Measurements from ENCODE around the gene LKAAEAR1.
"Not testable (repeated sequence)": the region's sequence is repeated elsewhere in the genome, so short reads cannot be mapped to it uniquely, and the experiment has no call there.

LKAAEAR1 gene

DNA sequence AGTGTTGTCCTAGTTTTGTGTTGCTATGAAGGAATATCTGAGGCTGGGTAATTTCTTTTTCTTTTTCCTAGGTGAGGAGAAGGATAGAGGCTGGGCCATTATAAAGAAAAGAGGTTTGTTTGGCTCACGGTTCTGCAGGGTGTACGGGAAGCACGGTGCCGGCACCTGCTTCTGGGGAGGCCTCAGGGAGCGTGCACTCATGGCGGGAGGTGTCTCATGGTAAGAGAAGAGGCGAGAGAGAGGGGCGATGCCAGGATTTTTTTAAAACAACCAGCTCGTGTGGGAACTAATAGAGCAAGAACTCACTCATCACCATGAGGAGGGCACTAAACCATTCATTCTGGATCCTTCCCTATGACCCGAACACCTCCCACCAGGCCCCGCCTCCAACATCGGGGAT, 37.4 kb upstream of the LKAAEAR1 start:
- H3K27ac ChIP-seq: no peak overlapping the region
- no peak for DNase-seq (ENCODE audit: low spot score)
- TF ChIP-seq, protein P1, sequence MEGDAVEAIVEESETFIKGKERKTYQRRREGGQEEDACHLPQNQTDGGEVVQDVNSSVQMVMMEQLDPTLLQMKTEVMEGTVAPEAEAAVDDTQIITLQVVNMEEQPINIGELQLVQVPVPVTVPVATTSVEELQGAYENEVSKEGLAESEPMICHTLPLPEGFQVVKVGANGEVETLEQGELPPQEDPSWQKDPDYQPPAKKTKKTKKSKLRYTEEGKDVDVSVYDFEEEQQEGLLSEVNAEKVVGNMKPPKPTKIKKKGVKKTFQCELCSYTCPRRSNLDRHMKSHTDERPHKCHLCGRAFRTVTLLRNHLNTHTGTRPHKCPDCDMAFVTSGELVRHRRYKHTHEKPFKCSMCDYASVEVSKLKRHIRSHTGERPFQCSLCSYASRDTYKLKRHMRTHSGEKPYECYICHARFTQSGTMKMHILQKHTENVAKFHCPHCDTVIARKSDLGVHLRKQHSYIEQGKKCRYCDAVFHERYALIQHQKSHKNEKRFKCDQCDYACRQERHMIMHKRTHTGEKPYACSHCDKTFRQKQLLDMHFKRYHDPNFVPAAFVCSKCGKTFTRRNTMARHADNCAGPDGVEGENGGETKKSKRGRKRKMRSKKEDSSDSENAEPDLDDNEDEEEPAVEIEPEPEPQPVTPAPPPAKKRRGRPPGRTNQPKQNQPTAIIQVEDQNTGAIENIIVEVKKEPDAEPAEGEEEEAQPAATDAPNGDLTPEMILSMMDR (conservative IDR thresholded peaks at IDR 0.05; ENCODE audit: low read depth): no peak
- CTCF ChIA-PET: interaction anchor here (0.6 to 4.5 kb wide), 11 partner anchors 12 to 148 kb away, joined by 3 to 59 read pairs (median 4); partner anchors contain the start of genes LKAAEAR1, OPRL1 and RGS19
- POLR2A ChIA-PET (ENCODE audit: low non-redundant PET): interaction anchor here (0.7 kb wide), 1 partner anchor 35 kb away, joined by 4 read pairs; no protein-coding TSS in a partner anchor

DNA sequence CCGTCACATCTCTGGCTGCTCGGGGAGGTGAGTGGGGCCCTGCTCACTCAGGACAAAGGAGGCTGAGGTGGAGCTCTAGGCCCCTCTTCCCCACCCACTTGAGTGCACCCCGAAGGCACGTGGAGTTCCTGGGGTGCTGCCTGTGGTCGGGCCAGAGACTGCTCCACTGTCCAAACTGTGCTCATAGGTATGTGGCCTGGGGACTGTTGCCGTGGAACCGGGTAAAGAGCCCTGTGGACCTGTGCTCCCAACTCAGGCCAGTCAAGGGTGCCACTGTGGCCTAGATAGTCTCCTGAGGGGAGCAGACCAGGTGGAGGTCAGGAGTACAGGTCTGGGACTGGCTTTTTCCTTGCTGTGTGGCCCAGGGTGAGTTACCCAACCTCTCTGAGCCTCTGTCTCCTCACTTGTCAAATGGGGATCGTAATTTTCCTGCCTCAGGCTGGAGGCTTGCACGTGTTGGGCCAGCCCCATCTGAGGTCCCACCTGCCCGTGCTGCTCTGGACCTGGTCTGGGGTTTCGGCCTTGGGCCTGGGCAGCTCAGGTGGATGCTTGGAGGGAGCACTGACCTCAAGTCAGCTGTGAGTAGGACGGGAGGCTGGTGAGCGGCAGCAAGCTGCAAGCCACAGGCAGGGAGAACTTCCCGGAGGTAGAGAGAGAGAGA, 35.6 kb upstream of the LKAAEAR1 start:
- no peak for DNase-seq (ENCODE audit: low spot score)
- no peak overlapping the region; the same call in 1 of the 2 replicates for H3K27ac ChIP-seq
- TF ChIP-seq, protein P1 (conservative IDR thresholded peaks at IDR 0.05; ENCODE audit: low read depth): no peak
- POLR2A ChIA-PET (ENCODE audit: low non-redundant PET): no interaction called here
- CTCF ChIA-PET: interaction anchor here (0.6 to 4.5 kb wide), 21 partner anchors 18 to 1468 kb away, joined by 3 to 59 read pairs (median 5); partner anchors contain the start of genes C20orf204, LKAAEAR1, OPRL1 and PRPF6

DNA sequence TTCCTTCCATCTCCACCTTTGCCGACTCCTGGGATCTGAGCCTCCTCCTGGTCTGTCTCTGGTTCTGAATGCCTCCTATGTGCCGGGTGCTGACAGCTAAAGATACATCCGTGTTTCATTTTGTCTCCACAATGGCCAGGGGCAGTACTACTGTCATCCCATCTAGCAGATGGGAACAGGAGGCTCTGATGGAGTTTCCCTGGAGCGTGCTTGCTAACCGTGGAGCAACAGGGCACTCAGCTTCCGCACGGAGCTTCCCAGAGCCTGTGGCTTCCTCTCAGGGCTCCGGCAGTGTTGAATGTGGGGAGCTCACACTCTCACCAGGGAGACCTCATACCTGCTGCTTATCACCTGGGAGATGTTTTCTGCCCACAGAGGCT, 35.1 kb upstream of the LKAAEAR1 start:
- ChIA-PET POLR2A (ENCODE audit: low non-redundant PET) (no interaction called here), CTCF (interaction anchor here (0.7 to 4.5 kb wide), 7 partner anchors 17 to 150 kb away, joined by 3 to 59 read pairs (median 6); partner anchors contain the start of genes LKAAEAR1, OPRL1, PRPF6 and RGS19)
- TF ChIP-seq, protein P1 (conservative IDR thresholded peaks at IDR 0.05; ENCODE audit: low read depth): no peak
- no peak for DNase-seq (ENCODE audit: low spot score)
- no peak overlapping the region; the same call in 1 of the 2 replicates for H3K27ac ChIP-seq

DNA sequence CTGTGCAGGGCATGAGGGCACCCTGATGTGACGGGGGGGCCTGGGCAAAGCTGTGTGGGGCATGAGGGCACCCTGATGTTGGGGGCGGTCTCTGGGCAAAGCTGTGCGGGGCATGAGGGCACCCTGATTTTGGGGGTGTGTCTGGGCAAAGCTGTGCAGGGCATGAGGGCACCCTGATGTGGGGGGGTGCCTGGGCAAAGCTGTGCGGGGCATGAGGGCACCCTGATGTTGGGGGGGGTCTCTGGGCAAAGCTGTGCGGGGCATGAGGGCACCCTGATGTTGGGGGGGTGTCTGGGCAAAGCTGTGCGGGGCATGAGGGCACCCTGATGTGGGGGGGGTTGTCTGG, 33.2 kb upstream of the LKAAEAR1 start:
- DNase-seq (ENCODE audit: low spot score); POLR2A ChIA-PET (ENCODE audit: low non-redundant PET); H3K27ac ChIP-seq: not testable (repeated sequence)
- CTCF ChIA-PET: interaction anchor here (0.7 to 1.0 kb wide), 2 partner anchors 79 to 535 kb away, joined by 3 to 4 read pairs; no protein-coding TSS in a partner anchor

DNA sequence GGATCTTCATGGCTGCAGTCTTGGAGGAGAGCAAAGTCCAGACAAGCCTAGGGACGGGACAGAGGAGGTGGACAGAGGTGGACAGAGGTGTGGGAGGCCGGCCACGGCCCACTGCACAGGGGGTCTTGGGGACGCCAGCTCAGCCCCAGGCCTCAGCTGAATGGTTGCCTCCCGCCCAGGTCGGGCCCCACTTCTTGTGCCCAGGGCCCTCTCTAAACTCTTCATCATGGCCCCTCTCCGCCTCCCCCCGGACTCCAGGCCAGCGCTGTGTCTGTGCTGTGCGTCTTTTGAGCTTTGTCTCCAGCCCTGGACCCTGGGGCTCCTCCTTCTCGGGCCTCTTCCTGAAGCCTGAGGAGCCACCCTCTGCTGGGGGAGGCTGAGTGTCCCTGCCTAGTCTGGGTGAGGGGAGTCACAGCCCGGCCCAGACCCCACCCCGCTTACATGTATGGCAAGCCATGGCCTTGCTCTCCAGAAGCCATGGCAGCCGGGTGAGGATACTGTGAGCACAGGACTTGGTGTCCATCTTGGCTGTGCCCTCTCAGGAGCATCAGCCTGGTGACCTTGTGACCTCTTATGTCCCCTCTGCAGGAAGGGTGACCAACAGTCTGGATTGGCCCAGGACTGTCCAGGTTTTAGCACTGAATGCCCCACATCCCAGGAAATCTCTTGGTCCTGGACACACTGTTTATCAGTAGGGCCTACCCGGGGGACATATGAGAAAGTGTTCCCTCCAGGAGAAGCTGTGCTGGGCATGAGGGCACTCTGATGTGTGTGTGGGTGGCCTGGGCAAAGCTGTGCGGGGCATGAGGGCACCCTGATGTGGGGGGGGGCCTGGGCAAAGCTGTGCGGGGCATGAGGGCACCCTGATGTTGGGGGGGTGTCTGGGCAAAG, 32.6 kb upstream of the LKAAEAR1 start:
- CTCF ChIA-PET: interaction anchor here (0.7 to 2.3 kb wide), 4 partner anchors 15 to 78 kb away, joined by 4 to 10 read pairs (median 4); partner anchors contain the start of gene LKAAEAR1
- POLR2A ChIA-PET (ENCODE audit: low non-redundant PET): no interaction called here
- TF ChIP-seq, protein P1 (conservative IDR thresholded peaks at IDR 0.05; ENCODE audit: low read depth): no peak
- no peak for DNase-seq (ENCODE audit: low spot score)
- no peak overlapping the region for H3K27ac ChIP-seq

DNA sequence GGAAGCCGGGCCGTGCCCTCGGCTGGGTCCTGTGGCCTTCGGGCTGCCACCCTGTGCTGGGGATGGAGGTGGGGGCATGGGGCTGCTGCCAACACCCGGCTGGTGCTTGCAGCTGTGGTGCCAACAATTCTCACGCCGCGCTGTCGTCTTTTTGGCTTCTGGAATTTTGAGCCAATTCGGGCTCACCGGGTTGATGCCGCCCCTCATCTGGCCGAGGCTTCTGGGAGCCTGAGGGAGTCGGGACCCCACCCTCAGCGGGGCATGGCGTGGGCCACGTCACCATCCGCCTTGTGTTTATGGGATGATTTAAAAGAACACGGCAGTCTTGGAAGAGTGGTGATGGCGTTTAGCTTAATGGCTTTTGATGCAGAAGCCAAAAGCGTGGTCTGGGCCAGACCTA, 31.8 kb upstream of the LKAAEAR1 start:
- DNase-seq (ENCODE audit: low spot score): no peak
- POLR2A ChIA-PET (ENCODE audit: low non-redundant PET): no interaction called here
- no peak overlapping the region for H3K27ac ChIP-seq
- TF ChIP-seq, protein P1 (conservative IDR thresholded peaks at IDR 0.05; ENCODE audit: low read depth): no peak
- CTCF ChIA-PET: interaction anchor here (0.7 to 2.3 kb wide), 3 partner anchors 14 to 42 kb away, joined by 4 to 10 read pairs (median 5); partner anchors contain the start of gene LKAAEAR1

Measured in RWPE1 (cell line).